GM19025 (cell line): ENCODE data around the gene DQX1.
A peak's percentile ranks its signal among the peaks of the same experiment; 100 is the strongest.

Experiments
- ATAC-seq: cut with Tn5 transposase; IDR thresholded peaks from one replicate; pipeline ENCODE4 v1.9.1; 2021; ENCODE audit warnings: mild to moderate bottlenecking, low read depth, moderate library complexity; ENCODE audit not compliant: unreplicated experiment

The DQX1 gene

DNA sequence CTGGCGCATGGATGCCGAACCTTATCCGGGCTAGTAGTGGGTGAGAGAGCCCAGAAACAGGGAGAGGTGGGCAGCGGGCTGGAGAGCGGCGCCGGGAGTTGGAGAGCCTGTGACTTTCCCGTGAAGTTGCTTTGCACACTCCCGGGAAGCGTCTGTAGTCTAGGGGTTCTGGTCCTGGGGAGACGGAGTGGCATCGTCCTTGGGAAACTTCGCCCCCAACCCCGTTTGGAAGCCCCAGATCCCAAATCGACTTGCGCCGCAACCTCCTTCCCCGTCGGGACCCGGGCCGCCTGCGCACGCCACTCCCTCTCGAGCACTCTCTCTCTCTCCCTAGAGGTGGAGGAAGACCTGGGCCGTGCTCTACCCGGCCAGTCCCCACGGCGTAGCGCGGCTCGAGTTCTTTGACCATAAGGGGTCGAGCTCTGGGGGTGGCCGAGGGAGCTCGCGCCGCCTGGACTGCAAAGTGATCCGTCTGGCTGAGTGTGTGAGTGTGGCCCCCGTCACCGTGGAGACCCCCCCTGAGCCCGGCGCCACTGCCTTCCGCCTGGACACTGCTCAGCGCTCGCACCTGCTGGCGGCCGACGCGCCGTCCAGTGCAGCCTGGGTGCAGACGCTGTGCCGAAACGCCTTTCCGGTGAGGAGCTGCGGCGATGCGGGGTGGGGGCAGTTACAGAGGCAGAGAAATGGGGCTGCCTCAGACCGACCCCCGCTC lies 28.9 kb upstream of the DQX1 start:
- peak; percentile 39 for ATAC-seq

- ATAC-seq = peak; percentile 51
These were observed 28.1 kb upstream of the DQX1 start, which contains the start of the genes DOK1 and LOXL3 for GRCh38 chr2:74553892-74554819. DOK1 (plus strand) TSS chr2:74554720; CDS start chr2:74554755, 35 bp downstream. LOXL3 (minus strand) TSS chr2:74553942; CDS start chr2:74552634, 1,308 bp downstream.

GRCh38 chr2:74552914-74553811 lies 27.1 kb upstream of the DQX1 start:
- ATAC-seq = no peak

- no peak for ATAC-seq
These were observed 26.2 kb upstream of the DQX1 start for GRCh38 chr2:74551942-74552913.

DNA sequence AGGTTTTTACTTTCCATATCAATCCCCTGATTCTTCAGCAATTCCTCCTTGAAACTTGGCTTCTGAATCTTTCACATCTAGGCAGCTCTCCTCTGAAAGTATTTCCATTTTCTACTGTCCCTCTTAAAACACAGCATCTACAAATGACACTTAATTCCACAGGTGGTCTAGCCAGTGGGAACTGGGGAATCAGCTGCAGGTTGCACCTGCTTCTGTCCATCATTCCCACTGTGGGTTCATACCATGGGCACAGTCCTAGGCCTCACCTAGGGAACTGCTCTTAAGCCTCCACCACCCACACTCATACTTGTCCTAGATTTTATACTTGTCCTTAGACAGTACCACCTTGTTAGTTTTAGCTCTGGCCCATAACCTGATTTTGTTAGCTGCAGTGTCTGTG lies 25.5 kb upstream of the DQX1 start:
- ATAC-seq = no peak

DNA sequence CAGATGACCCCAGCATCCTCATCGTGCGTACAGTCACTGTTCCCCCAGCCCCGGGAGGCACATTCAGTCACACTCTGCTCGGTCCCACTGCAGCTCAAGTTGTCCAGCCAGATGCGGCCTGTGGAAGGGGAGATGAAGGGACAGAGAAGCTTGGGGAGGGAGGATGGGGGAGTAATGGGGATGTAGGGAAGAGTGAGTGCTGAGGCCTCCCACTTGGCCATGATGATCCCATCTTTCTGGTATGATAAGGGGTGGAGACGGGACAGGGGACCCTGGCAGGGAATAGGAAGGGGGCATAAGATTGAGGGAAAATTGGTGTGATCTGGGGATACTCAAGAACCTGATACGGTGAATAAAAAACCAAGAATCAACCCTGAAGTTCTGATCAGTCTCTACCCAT lies 24.2 kb upstream of the DQX1 start:
- no peak for ATAC-seq

GRCh38 chr2:74548900-74549826 lies 23.1 kb upstream of the DQX1 start:
- ATAC-seq = no peak

DNA sequence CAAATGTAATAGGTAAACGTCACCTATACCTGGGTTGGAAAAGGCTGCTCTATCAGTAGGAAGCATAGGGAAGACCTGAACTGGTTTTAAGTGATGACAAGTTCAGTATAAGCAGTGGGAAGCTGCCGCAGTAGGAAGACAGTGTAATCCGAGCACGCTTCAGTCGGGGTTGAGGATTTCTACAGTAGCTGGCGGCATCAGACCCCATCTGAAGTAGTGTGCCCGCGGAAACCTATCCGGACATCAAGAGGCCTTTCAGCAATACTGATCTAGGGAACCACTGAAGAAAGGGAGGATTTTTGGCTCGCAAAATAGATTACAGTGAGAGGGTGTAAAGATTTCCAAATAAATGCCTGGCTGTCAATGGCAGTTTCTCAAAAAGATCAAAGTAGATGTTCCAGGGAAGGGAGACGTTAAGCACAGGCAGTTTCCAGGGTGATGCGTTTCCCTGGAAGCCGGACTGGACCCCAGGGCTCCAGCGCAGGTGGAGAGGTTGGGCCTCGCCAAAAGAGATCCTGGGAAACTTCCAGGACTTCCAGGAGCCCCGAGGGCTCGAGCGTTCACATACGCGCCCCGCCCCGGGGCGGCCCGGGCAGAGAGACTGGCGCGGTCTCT lies 22.4 kb upstream of the DQX1 start:
- no peak for ATAC-seq

- ATAC-seq = no peak
These were observed 20.0 kb upstream of the DQX1 start for GRCh38 chr2:74546004-74546403.

DNA sequence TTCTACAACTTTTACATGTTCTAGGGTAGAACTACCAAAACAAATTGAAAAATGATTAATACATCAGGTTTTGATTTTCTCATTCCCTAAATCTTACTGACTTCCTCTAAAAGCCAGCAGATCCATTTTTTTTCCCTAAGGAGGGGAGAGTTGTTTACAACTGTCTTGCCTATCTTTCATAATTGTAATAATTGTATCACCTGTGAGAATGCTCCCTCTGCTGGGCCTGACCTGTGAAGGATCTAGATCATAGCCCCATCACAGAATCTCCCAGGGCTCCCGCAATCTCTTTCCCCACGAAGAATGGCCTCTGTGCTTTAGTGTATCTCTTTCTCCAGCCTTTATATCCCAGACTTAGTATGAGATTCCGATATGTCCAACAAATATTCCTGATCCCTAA lies 18.6 kb upstream of the DQX1 start:
- ATAC-seq = no peak

DNA sequence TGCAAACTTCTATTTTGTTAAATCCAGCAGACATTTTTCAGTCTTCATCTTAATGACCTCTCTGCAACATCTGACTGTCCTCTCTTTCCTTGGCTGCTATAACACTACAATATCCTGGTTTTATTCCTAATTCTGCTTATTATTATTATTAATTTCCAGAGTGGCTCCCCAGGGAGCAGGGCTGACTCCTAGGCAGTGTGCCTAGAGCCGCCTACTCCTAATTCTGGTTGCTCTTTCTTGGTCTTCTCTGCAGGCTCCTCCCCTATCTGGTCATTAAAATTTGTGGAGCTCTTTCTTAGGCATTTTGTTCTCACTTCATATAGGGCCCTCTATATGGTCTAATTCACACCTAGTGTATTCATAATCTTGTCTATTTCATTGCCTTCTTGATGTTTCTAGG lies 16.9 kb upstream of the DQX1 start:
- ATAC-seq = no peak

GRCh38 chr2:74540291-74540690 lies 14.3 kb upstream of the DQX1 start:
- no peak for ATAC-seq

GRCh38 chr2:74538881-74539339 lies 12.9 kb upstream of the DQX1 start:
- no peak for ATAC-seq

- no peak for ATAC-seq
These were observed 11.1 kb upstream of the DQX1 start for GRCh38 chr2:74537140-74537539.

- ATAC-seq = no peak
These were observed 10.3 kb upstream of the DQX1 start for GRCh38 chr2:74536166-74536950.

DNA sequence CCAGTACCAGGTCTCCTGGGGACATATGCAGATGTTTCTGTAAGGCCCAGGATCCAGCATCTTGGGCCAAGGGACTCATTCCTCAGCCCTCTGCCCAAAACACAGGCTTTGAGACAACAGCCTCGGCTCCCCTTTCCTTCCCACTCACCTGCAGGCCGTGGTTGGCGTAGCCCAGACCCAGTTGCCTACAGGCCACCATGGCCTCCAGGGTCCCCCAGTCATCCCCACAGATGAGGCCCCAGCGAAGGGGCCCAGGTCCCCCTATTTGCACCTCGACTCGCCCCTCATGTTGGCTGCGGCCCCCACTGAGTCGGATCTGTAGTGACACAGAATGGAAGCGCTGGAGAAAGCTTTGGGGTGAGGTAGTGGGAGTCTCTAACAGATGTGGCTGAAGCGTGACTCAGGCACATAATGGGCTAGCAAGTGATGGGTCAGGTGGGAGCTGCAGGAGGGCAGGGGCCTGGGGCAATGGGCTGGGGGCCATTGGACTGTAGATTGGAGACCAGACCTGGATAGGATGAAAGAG lies 9.5 kb upstream of the DQX1 start:
- ATAC-seq = no peak

DNA sequence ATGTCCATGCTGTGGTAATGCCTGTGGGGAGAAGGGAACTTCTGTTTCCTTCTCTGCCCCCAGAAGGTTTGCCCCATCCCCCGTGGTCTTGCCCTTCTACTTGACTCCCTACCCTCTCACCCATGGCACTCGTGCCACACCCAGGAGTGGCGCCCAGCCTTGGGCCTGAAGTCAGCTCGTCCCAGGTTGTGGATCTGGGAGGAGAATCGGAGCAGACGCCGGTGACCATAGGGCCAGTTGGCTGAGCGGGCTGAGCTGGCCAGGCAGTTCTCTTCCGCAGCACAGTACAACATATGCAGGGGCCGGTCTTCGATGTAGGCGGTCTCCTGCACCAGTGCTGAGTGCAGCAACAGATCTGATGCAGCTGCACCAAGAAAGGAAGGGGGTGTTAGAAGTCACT lies 8.4 kb upstream of the DQX1 start:
- no peak for ATAC-seq
